Endothelial cell of umbilical vein (primary cell): Measurements from ENCODE around the gene FIGNL2.

Source experiments
- EZH2 ChIP-seq: IDR thresholded peaks from 2 replicates; pipeline ENCODE4 v1.6.1; 2012; ENCODE audit warnings: borderline replicate concordance, low read depth, mild to moderate bottlenecking, moderate library complexity, low read length, inconsistent platforms; ENCODE audit not compliant: severe bottlenecking
- FOS ChIP-seq: IDR thresholded peaks from 2 replicates; pipeline ENCODE4 v1.6.1; 2011; ENCODE audit warnings: mild to moderate bottlenecking, low read length, moderate library complexity, borderline replicate concordance; ENCODE audit not compliant: insufficient read depth
- JUN ChIP-seq: IDR thresholded peaks from 2 replicates; pipeline ENCODE4 v1.6.1; 2011; ENCODE audit warnings: borderline replicate concordance, low read depth; ENCODE audit not compliant: insufficient read length, insufficient read depth
- MYC ChIP-seq: IDR thresholded peaks from one replicate; pipeline ENCODE4 v1.6.1; 2011; ENCODE audit warnings: mild to moderate bottlenecking, low read depth, low read length
- POLR2A ChIP-seq: IDR thresholded peaks from 2 replicates; pipeline ENCODE4 v1.6.1; 2012; ENCODE audit warnings: low read depth, mild to moderate bottlenecking, control low read depth, low read length
- POLR2AphosphoS5 ChIP-seq: IDR thresholded peaks from 2 replicates; pipeline ENCODE4 v1.6.1; 2012; ENCODE audit warnings: low read depth, mild to moderate bottlenecking, control low read depth, low read length, moderate library complexity; ENCODE audit not compliant: insufficient read depth
- TF ChIP-seq, protein P1 (sequence below), 2 donors: IDR thresholded peaks; 1 replicate in 1 of 2; 2 replicates in 1 of 2; pipeline ENCODE4 v1.5.1; 2011; ENCODE audit warnings: low read length in 2 of 2, mild to moderate bottlenecking in 2 of 2, moderate library complexity in 2 of 2, control low read depth in 1 of 2, inconsistent platforms in 1 of 2, low read depth in 1 of 2; ENCODE audit not compliant: insufficient read depth in 1 of 2; ENCODE audit errors: extremely low read depth in 1 of 2
- TF ChIP-seq, protein P2 (sequence below): IDR thresholded peaks from 2 replicates; pipeline ENCODE4 v1.6.1; 2011; ENCODE audit not compliant: insufficient read depth, insufficient read length

DNA sequence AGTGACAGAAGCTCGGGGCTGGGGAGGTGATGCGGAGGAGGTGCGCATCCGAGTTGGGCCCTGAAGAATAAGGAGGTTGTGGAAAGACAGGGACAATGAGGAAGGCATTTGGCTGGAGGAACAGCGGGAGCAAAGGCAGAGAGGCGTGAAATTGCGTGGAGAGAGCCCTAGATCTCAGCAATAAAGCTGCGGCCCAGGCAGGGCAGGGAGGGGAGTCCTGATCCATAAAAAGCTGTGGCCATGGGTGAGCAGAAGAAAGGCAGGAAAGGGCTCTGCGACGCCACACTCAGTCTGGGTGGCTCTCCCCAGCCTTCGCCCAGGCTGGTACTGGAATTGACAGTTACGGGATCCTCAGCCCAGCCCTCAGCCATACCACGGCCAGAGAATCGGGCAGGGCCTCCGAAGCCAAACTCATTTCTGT, 2.2 kb downstream of the FIGNL2 start:
- TF ChIP-seq, protein P1, sequence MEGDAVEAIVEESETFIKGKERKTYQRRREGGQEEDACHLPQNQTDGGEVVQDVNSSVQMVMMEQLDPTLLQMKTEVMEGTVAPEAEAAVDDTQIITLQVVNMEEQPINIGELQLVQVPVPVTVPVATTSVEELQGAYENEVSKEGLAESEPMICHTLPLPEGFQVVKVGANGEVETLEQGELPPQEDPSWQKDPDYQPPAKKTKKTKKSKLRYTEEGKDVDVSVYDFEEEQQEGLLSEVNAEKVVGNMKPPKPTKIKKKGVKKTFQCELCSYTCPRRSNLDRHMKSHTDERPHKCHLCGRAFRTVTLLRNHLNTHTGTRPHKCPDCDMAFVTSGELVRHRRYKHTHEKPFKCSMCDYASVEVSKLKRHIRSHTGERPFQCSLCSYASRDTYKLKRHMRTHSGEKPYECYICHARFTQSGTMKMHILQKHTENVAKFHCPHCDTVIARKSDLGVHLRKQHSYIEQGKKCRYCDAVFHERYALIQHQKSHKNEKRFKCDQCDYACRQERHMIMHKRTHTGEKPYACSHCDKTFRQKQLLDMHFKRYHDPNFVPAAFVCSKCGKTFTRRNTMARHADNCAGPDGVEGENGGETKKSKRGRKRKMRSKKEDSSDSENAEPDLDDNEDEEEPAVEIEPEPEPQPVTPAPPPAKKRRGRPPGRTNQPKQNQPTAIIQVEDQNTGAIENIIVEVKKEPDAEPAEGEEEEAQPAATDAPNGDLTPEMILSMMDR (IDR thresholded peaks at IDR 0.05; ENCODE audit: extremely low read depth in 1 of 2, insufficient read depth in 1 of 2, low read depth in 1 of 2, low read length in 2 of 2), result no peak
- TF ChIP-seq, protein P2, sequence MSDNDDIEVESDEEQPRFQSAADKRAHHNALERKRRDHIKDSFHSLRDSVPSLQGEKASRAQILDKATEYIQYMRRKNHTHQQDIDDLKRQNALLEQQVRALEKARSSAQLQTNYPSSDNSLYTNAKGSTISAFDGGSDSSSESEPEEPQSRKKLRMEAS, result no peak
- TF ChIP-seq MYC (no peak), EZH2 (no peak), POLR2AphosphoS5 (no peak), POLR2A (no peak), FOS (no peak), JUN (no peak)
